Spleen (tissue), 11 donors: Measurements from ENCODE around the gene GIPC3. TPM values are rescaled to one million over a fixed set of nuclear protein-coding genes. Genes with fewer than 3 reads are reported as not detected.

Experiments
- DNase-seq: peaks from one replicate; pipeline ENCODE4 v3.0.0-alpha.2; 2020
- H3K27ac ChIP-seq, 8 donors: fragments of 200-600 bp; sonication (generic) in 7 of 8; 1 replicate in 4 of 8; 2 replicates in 4 of 8; pipeline versions ENCODE4 v1.5.0 to v1.8.0; 2016 to 2021; ENCODE audit warnings: inconsistent platforms in 4 of 8, mild to moderate bottlenecking in 4 of 8, moderate library complexity in 1 of 8
- H3K27me3 ChIP-seq, 7 donors: fragments of 200-600 bp; sonication (generic) in 6 of 7; replicated peaks in 1 of 7; 1 replicate in 4 of 7; 2 replicates in 3 of 7; pipeline versions ENCODE4 v1.5.0 to v1.8.0; 2016 to 2021; ENCODE audit warnings: inconsistent platforms in 3 of 7, mild to moderate bottlenecking in 1 of 7
- H3K36me3 ChIP-seq, 6 donors: fragments of 200-600 bp; sonication (generic) in 5 of 6; 1 replicate in 4 of 6; 2 replicates in 2 of 6; pipeline versions ENCODE4 v1.5.0 to v1.8.0; 2016 to 2021; ENCODE audit warnings: inconsistent platforms in 2 of 6
- H3K4me1 ChIP-seq, 6 donors: fragments of 200-600 bp; sonication (generic) in 5 of 6; 1 replicate in 3 of 6; 2 replicates in 3 of 6; pipeline versions ENCODE4 v1.5.0 to v1.8.0; 2016 to 2021; ENCODE audit warnings: inconsistent platforms in 3 of 6
- H3K4me3 ChIP-seq, 8 donors: fragments of 200-600 bp; sonication (generic) in 7 of 8; 1 replicate in 4 of 8; 2 replicates in 4 of 8; pipeline versions ENCODE4 v1.5.0 to v1.8.0; 2016 to 2021; ENCODE audit warnings: inconsistent platforms in 4 of 8, mild to moderate bottlenecking in 4 of 8, moderate library complexity in 2 of 8
- H3K9me3 ChIP-seq, 8 donors: fragments of 200-600 bp; sonication (generic) in 7 of 8; 1 replicate in 4 of 8; 2 replicates in 4 of 8; pipeline versions ENCODE4 v1.5.0 to v1.8.0; 2016 to 2021; ENCODE audit warnings: inconsistent platforms in 4 of 8
- CTCF ChIP-seq, 11 experiments: fragments of 200-600 bp in 7 of 11; fragments of 450-650 bp in 4 of 11; sonication (generic) in 4 of 11; IDR thresholded peaks in 8 of 11; conservative IDR thresholded peaks in 3 of 11; 1 replicate in 7 of 11; 2 replicates in 4 of 11; pipeline versions ENCODE4 v1.4.0 to v1.8.0; 2016 to 2021; ENCODE audit warnings: antibody characterized with exemption in 11 of 11, inconsistent platforms in 4 of 11, mild to moderate bottlenecking in 1 of 11
- POLR2A ChIP-seq, 3 donors: fragments of 450-650 bp; IDR thresholded peaks; one replicate each; pipeline ENCODE4 v1.5.1; 2017; ENCODE audit warnings: antibody characterized with exemption in 3 of 3, mild to moderate bottlenecking in 1 of 3
- POLR2AphosphoS5 ChIP-seq, 3 donors: sonication (generic); formaldehyde crosslinking; IDR thresholded peaks; one replicate each; pipeline ENCODE4 v1.5.1; 2017; ENCODE audit warnings: antibody characterized with exemption in 3 of 3
- WGBS, 5 donors: extraction: QIAGEN DNeasy Blood & Tissue Kit in 3 of 5; methylation state at CpG; one replicate each; pipeline versions ENCODE4 v1.1.5 to v1.1.7; 2013 to 2018; 5-methylcytosine and 5-hydroxymethylcytosine counted together
- intact Hi-C: fragments of 100-400 bp; cut with DNase I; formaldehyde crosslinking; loops from one replicate; pipeline ENCODE4 v1.15.0; 2023; ENCODE audit warnings: low total_unique reads
- polyA plus RNA-seq, 3 donors: library from polyadenylated mRNA; stranded (reverse); fragments of 200-250 nt; gene quantifications; one replicate each; pipeline ENCODE4 v1.2.1, GENCODE V29; 2013
- total RNA-seq, 7 donors: library from RNA; depleted of rRNA in 3 of 7; stranded (reverse); fragments of >200 nt in 3 of 7; fragmentation: NEBNext Ultra II Directional in 4 of 7; extraction: Animal tissue kit (Norgen Biotek cat#: 25700) in 4 of 7; gene quantifications; one replicate each; pipeline versions ENCODE4 v1.1.0 to v1.2.1, GENCODE V29; 2016 to 2021
- donor health status: healthy with polysubstance abuse.
- donor health status: DM: no; HTN: no; CAD: no; lungs with moderate emphysema.
- donor health status: DM: no; HTN: no; CAD: no.
- donor health status: Bipolar disorder and iron deficiency.
- donor health status: healthy.
- donor health status: DM: no; HTN: no; CAD: no.
- donor health status: DM: yes; HTN: yes; CAD: no.

Gene GIPC3
- total and polyA plus RNA-seq, 10 donors: 0.80 to 9.2 (median 5.1) TPM

DNA sequence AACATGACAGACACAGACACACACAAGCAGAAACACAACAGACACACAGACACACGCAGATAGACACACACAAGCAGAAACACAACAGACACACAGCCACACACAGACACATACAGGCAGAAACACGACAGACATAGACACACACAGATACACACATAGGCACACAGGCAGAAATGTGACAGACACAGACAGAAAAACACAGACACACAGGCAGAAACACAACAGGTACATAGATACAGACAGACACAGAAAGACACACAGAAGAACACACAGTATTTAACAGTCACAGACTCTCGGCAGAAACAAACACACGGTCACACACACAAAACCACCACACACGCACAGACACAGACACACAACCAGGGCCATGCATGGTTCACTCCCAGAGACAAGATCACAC is 20.5 kb downstream of the GIPC3 start:
- peak overlapping the region; percentile 50 to 77 (median 60) for H3K4me3 ChIP-seq
- peaks cover 0 to 43% (median 13%) of the 10 kb centered on the region in 7 donors for H3K27me3 ChIP-seq
- TF ChIP-seq POLR2AphosphoS5 (IDR thresholded peaks at IDR 0.05) (no peak), CTCF (IDR thresholded peaks at IDR 0.05 in 8 of 11, conservative IDR thresholded peaks at IDR 0.05 in 3 of 11) (no peak), POLR2A (IDR thresholded peaks at IDR 0.05) (no peak)
- intact Hi-C loops: no loop called here
- 28 to 48% (median 35%) methylated on average over 5 of the region's 5 CpGs for WGBS, 5 donors
- H3K9me3 ChIP-seq: no peaks in the 10 kb centered on the region
- peaks cover 38 to 87% (median 74%) of the 10 kb centered on the region in 6 donors for H3K4me1 ChIP-seq
- H3K36me3 ChIP-seq: peaks cover 0 to 8% (median 2%) of the 10 kb centered on the region in 6 donors
- no peak for DNase-seq
- peak overlapping the region in 6 of 8 donors; percentile 77 to 91 (median 86) for H3K27ac ChIP-seq

GRCh38 chr19:3606174-3606689 is 21.0 kb downstream of the GIPC3 start:
- Histone ChIP-seq H3K4me1 (peaks cover 38 to 91% (median 76%) of the 10 kb centered on the region in 6 donors), H3K9me3 (no peaks in the 10 kb centered on the region), H3K27me3 (peaks cover 0 to 43% (median 13%) of the 10 kb centered on the region in 7 donors), H3K27ac (peak overlapping the region; percentile 72 to 91 (median 84)), H3K36me3 (peaks cover 0 to 13% (median 6%) of the 10 kb centered on the region in 6 donors), H3K4me3 (peak overlapping the region; percentile 50 to 77 (median 60))
- intact Hi-C loops: no loop called here
- TF ChIP-seq POLR2AphosphoS5 (IDR thresholded peaks at IDR 0.05) (peak in 2 of 3 donors; percentile 11 to 64), POLR2A (IDR thresholded peaks at IDR 0.05) (no peak), CTCF (IDR thresholded peaks at IDR 0.05 in 8 of 11, conservative IDR thresholded peaks at IDR 0.05 in 3 of 11) (no peak)
- WGBS, 5 donors: 1 to 5% (median 2%) methylated on average over 25 to 35 of the region's 35 CpGs
- DNase-seq: peak; percentile 85

GRCh38 chr19:3606690-3607289 is 21.5 kb downstream of the GIPC3 start, which contains the start of gene TBXA2R:
Gene TBXA2R (minus strand): TSS chr19:3606875. CDS start chr19:3600634, 6,241 bp downstream.
- Histone ChIP-seq H3K36me3 (peaks cover 0 to 18% (median 12%) of the 10 kb centered on the region in 6 donors), H3K27me3 (peaks cover 0 to 43% (median 13%) of the 10 kb centered on the region in 7 donors), H3K4me3 (peak within 1 kb of the TSS; percentile 50 to 77 (median 60)), H3K9me3 (no peaks in the 10 kb centered on the region), H3K4me1 (peaks cover 38 to 97% (median 78%) of the 10 kb centered on the region in 6 donors), H3K27ac (peak within 1 kb of the TSS; percentile 72 to 91 (median 84))
- 2 to 6% (median 4%) methylated on average over 13 to 46 of the region's 46 CpGs for WGBS, 5 donors
- intact Hi-C loops: no loop called here
- peak; percentile 91 for DNase-seq
- TF ChIP-seq CTCF (IDR thresholded peaks at IDR 0.05 in 8 of 11, conservative IDR thresholded peaks at IDR 0.05 in 3 of 11) (no peak), POLR2A (IDR thresholded peaks at IDR 0.05) (no peak), POLR2AphosphoS5 (IDR thresholded peaks at IDR 0.05) (peak in 2 of 3 donors; percentile 63 to 74)
